HG03354 (cell line): ENCODE measurements around the gene NHEJ1.

Experiments used
- ATAC-seq: cut with Tn5 transposase; IDR thresholded peaks from one replicate; pipeline ENCODE4 v1.9.1; 2021; ENCODE audit warnings: mild to moderate bottlenecking; ENCODE audit not compliant: unreplicated experiment, poor library complexity, severe bottlenecking

Gene NHEJ1

GRCh38 chr2:219104107-219105035 is 56.2 kb downstream of the NHEJ1 start:
- ATAC-seq = peak; percentile 56

GRCh38 chr2:219099329-219099728 is 61.3 kb downstream of the NHEJ1 start:
- ATAC-seq = no peak

DNA sequence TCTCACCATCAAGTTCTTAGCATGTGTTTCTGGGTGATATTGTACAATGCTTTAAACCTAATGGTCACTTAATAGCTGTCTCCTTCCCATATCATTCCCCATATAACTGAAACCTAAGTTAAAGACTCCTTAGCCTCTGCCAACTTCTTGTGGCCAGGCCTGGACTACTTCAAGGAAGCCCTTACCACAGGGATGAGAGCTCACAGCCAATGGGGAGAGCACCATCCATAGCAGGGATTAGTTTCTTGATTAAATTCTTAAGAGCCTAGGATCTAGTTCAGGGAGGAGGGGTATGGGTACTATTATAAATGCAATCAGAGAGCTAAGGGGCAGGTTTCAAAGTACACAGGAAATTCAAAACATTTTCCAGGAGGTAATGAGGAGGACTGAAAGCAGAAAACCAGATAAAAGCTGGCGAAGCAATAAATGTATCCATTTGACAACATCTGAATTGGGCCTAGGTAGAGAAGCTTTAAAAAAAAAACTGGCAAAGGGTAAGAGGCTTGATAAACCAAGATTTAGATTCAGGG is 65.1 kb downstream of the NHEJ1 start:
- ATAC-seq = no peak

GRCh38 chr2:219094171-219094570 is 66.4 kb downstream of the NHEJ1 start:
- ATAC-seq = no peak

- ATAC-seq = no peak
These were observed 69.9 kb downstream of the NHEJ1 start for GRCh38 chr2:219090436-219091299.

GRCh38 chr2:219089330-219089729 is 71.3 kb downstream of the NHEJ1 start:
- ATAC-seq = no peak

GRCh38 chr2:219087848-219088247 is 72.8 kb downstream of the NHEJ1 start:
- no peak for ATAC-seq

DNA sequence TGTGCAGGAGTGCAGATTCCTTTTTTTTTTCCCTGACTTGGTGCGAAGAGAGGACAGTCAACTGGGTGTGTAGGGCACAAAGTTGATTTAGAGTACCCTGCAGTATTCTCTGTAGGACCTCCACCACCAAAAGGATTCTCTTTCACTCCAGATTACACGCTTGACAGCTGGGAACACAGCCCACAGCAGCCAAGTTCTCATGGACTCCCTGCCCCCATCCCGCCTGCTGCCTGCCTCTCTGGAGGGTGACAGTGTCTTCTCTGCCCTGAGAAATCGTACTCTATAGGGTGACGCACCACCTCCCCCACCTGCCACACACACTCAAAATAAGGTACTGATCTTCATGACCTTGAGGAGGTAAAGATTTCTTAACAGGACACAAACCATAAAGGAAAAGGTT is 73.3 kb downstream of the NHEJ1 start:
- no peak for ATAC-seq

DNA sequence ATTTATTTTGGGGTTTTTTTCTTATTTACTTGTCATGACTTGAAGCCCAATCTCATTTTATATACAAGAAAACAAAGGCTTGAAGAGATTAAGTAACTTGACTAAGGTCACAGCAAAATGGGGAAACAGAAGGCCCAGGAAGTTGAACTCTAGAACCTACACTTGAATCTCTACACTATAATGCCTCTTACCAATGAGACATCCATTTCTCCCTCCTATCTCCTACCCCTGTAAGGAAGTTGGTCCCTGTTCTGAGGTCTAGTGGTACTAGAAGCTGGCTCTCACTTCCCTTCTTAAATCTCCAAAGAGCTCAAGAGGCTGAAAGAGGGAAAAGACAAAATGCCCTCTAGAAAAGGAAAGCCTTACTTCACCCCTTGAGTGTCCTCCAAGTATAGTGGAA is 74.4 kb downstream of the NHEJ1 start:
- no peak for ATAC-seq

DNA sequence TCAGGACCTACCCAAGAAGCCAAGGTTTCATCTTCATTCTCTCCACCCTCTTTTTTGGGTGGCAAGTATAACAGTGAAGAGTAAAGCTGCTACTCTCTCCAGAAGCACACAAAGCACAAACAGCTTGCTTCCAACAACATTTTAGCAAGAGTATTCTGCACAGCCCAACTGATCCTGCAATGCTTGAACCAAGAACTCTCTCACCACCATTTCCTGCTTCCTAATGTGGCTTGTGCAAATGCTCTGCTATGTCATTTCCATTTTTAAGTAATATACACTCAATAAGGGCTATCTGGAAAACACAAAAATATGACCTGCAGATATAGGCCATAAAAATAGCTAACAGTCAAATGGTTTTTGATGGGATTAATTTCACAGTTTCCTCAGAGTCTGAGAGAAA is 75.8 kb downstream of the NHEJ1 start:
- no peak for ATAC-seq

GRCh38 chr2:219082332-219082958 is 78.2 kb downstream of the NHEJ1 start:
- no peak for ATAC-seq

GRCh38 chr2:219081701-219082331 is 78.8 kb downstream of the NHEJ1 start:
- ATAC-seq = no peak

- ATAC-seq = no peak
These were observed 79.5 kb downstream of the NHEJ1 start for GRCh38 chr2:219081096-219081495.

GRCh38 chr2:219079417-219079816 is 81.2 kb downstream of the NHEJ1 start:
- ATAC-seq = no peak

DNA sequence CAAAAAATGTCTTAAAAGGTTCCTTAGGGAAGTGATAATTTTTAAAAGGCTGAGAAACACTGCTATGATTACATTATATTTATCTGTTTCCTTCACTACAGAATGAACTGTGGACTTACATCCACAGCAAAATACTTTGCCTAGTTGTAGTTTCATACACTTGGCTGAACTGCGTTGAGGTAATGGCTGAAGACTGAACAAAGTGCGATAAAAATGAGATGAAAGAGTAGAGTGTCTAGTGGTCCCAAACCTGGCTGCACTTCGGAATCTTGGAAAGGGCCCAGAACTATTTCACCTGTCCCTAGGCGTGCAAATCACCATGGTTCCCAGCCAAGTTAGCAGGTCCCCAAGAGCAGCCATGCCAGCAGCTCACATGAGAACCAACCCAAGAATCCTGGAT is 81.7 kb downstream of the NHEJ1 start:
- no peak for ATAC-seq

DNA sequence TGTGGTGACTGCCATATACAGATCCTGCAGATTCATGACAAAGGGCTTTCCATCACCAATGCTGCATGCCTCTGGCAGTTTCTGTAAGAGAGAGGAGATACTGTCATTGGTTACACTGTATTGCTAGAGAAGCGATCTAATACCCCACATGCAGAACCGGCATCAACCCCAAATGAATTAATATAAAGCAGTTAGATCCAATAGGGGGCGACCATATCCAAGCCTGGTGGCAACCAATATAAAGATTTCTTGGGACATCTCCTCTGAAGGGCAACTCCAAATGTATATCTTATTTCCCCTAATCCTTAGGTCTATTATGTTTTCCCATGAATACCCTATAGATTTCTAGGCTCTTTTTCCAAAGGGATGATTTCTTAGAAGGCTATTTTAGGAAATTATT is 82.5 kb downstream of the NHEJ1 start:
- ATAC-seq = no peak

GRCh38 chr2:219076253-219076652 is 84.4 kb downstream of the NHEJ1 start:
- no peak for ATAC-seq

- no peak for ATAC-seq
These were observed 87.0 kb downstream of the NHEJ1 start for GRCh38 chr2:219073413-219074129.

DNA sequence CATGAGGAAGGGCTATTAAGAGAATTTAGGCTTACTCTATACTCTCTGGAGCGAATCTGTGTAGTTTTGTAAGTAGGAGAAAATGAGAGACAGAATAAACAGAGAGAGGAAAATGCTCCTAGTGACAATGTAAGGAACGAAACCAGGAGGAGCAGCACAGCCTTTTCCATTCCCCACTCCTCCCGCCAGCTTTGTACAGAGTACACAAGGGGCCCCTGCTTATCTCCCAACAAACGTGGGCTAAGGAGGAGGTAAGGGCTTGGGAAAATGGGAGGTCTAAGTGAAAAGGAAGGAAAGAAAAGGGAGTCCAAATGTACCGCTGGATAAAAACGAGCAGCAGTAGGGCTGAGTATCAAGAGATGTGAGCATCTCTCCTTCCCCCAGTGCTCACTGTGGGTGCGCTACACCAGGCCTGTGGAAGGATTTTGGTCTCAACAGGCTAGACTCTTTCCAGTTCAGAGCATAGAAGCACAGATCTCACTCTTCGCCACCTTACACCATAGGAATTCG is 87.8 kb downstream of the NHEJ1 start:
- no peak for ATAC-seq
